IMR-90 (cell line): ENCODE results near the gene ANKH. TPM values are rescaled to one million over a fixed set of nuclear protein-coding genes. Genes with fewer than 3 reads are reported as not detected.

Experiments
- ATAC-seq: fragments of 200-7000 bp; cut with Tn5 transposase; 2 replicates; pipeline ENCODE4 v1.9.1; 2020; ENCODE audit warnings: low read depth, mild to moderate bottlenecking, moderate library complexity
- BruUV-seq: library from RNA; stranded (reverse); fragments of 400-500 nt; replicated peaks from 2 replicates; lab custom pipeline; 2021; lab: Mats Ljungman, UMichigan
- CTCF ChIA-PET: fragments of 300-600 bp; formaldehyde crosslinking; extraction: SDS; loops from one replicate; lab custom pipeline; 2021; ENCODE audit warnings: antibody characterized with exemption; lab: Yijun Ruan, JAX
- POLR2A ChIA-PET: fragments of 300-600 bp; sonication (Branson Sonifier 250); formaldehyde crosslinking; loops from one replicate; lab custom pipeline; 2022; ENCODE audit warnings: antibody characterized with exemption; ENCODE audit not compliant: unreplicated experiment; lab: Charles Lee
- DNase-seq: peaks from one replicate; pipeline ENCODE4 v3.0.0; 2013
- H2AFZ ChIP-seq: replicated peaks from 2 replicates; pipeline ENCODE3; 2013; ENCODE audit warnings: low read length, mild to moderate bottlenecking; ENCODE audit not compliant: poor library complexity
- H2AK5ac ChIP-seq: 2 replicates; pipeline ENCODE4 v1.6.1; 2013; ENCODE audit warnings: low read depth, low read length, inconsistent platforms
- H2AK9ac ChIP-seq: replicated peaks from 2 replicates; pipeline ENCODE3; 2013; ENCODE audit warnings: mild to moderate bottlenecking, low read depth, low read length, moderate library complexity; ENCODE audit not compliant: poor library complexity
- H2BK120ac ChIP-seq: 2 replicates; pipeline ENCODE4 v1.6.1; 2013; ENCODE audit warnings: low read depth, low read length, inconsistent platforms
- H2BK15ac ChIP-seq: 3 replicates; pipeline ENCODE4 v1.6.1; 2013; ENCODE audit warnings: low read depth, low read length, inconsistent platforms
- H2BK20ac ChIP-seq: 2 replicates; pipeline ENCODE4 v1.6.1; 2013; ENCODE audit warnings: low read depth, mild to moderate bottlenecking, inconsistent platforms, low read length, moderate library complexity
- H2BK5ac ChIP-seq: 2 replicates; pipeline ENCODE4 v1.6.1; 2013; ENCODE audit warnings: mild to moderate bottlenecking, low read depth, low read length, inconsistent platforms; ENCODE audit not compliant: poor library complexity, severe bottlenecking
- H3K14ac ChIP-seq: replicated peaks from 2 replicates; pipeline ENCODE4 v1.6.1; 2013; ENCODE audit warnings: low read depth, low read length, inconsistent platforms
- H3K18ac ChIP-seq: 2 replicates; pipeline ENCODE4 v1.6.1; 2013; ENCODE audit warnings: low read depth, low read length, control low read depth
- H3K23ac ChIP-seq: 2 replicates; pipeline ENCODE4 v1.6.1; 2013; ENCODE audit warnings: low read depth, low read length, inconsistent platforms
- H3K27ac ChIP-seq: 2 replicates; pipeline ENCODE4 v1.5.1; 2013; ENCODE audit warnings: mild to moderate bottlenecking, control low read depth, low read length; ENCODE audit not compliant: insufficient read depth
- H3K27me3 ChIP-seq: 2 replicates; pipeline ENCODE4 v1.6.1; 2013; ENCODE audit warnings: low read length; ENCODE audit not compliant: control insufficient read depth, insufficient read depth
- H3K36me3 ChIP-seq: 2 replicates; pipeline ENCODE4 v1.6.1; 2013; ENCODE audit warnings: low read length, mixed read lengths; ENCODE audit not compliant: control insufficient read depth, insufficient read depth
- H3K4ac ChIP-seq: 2 replicates; pipeline ENCODE4 v1.6.1; 2013; ENCODE audit warnings: low read depth, low read length, inconsistent platforms
- H3K4me1 ChIP-seq: 2 replicates; pipeline ENCODE4 v1.6.1; 2013; ENCODE audit warnings: low read length, mixed read lengths; ENCODE audit not compliant: control insufficient read depth, insufficient read depth
- H3K4me2 ChIP-seq: 2 replicates; pipeline ENCODE4 v1.6.1; 2013; ENCODE audit warnings: low read depth, mild to moderate bottlenecking, control low read depth, low read length, moderate library complexity
- H3K4me3 ChIP-seq: 2 replicates; pipeline ENCODE4 v1.5.1; 2013; ENCODE audit warnings: low read depth, mild to moderate bottlenecking, control low read depth, low read length, moderate library complexity; ENCODE audit not compliant: insufficient read depth
- H3K56ac ChIP-seq: 2 replicates; pipeline ENCODE4 v1.6.1; 2013; ENCODE audit warnings: low read length, inconsistent platforms; ENCODE audit not compliant: insufficient read depth; ENCODE audit errors: extremely low read depth
- H3K79me1 ChIP-seq, 2 experiments: 2 replicates each; pipeline ENCODE4 v1.6.1; 2013; ENCODE audit warnings: low read length in 2 of 2, inconsistent platforms in 1 of 2, low read depth in 1 of 2
- H3K9ac ChIP-seq: 2 replicates; pipeline ENCODE4 v1.6.1; 2013; ENCODE audit warnings: low read depth, low read length, control low read depth
- H3K9me1 ChIP-seq: 2 replicates; pipeline ENCODE4 v1.6.1; 2013; ENCODE audit warnings: low read length, inconsistent platforms; ENCODE audit not compliant: insufficient read depth
- H3K9me3 ChIP-seq: 2 replicates; pipeline ENCODE4 v1.6.1; 2013; ENCODE audit warnings: low read length; ENCODE audit not compliant: control insufficient read depth, insufficient read depth
- H4K20me1 ChIP-seq: 2 replicates; pipeline ENCODE4 v1.6.1; 2013; ENCODE audit warnings: low read length, inconsistent platforms; ENCODE audit not compliant: insufficient read depth
- H4K5ac ChIP-seq: 2 replicates; pipeline ENCODE4 v1.6.1; 2013; ENCODE audit warnings: mild to moderate bottlenecking, low read depth, low read length, control low read depth
- H4K8ac ChIP-seq, 2 experiments: 2 replicates each; pipeline ENCODE4 v1.6.1; 2013; ENCODE audit warnings: low read depth in 2 of 2, low read length in 2 of 2, control low read depth in 1 of 2, inconsistent platforms in 1 of 2
- H4K91ac ChIP-seq: 2 replicates; pipeline ENCODE4 v1.6.1; 2013; ENCODE audit warnings: low read depth, low read length, inconsistent platforms; ENCODE audit not compliant: insufficient read depth
- BHLHE40 ChIP-seq: fragments of 150-350 bp; IDR thresholded peaks from 2 replicates; pipeline ENCODE4 v1.6.1; 2016; ENCODE audit warnings: mild to moderate bottlenecking, low read depth, low read length
- CHD1 ChIP-seq: IDR thresholded peaks from 2 replicates; pipeline ENCODE4 v1.6.1; 2012; ENCODE audit warnings: low read depth, low read length, improper control_type of control experiment
- CTCF ChIP-seq: conservative IDR thresholded peaks from 2 replicates; pipeline ENCODE4 v1.5.1; 2012; ENCODE audit warnings: mild to moderate bottlenecking, low read depth, low read length, improper control_type of control experiment
- ELK1 ChIP-seq: fragments of 150-350 bp; IDR thresholded peaks from 2 replicates; pipeline ENCODE4 v1.6.1; 2016; ENCODE audit warnings: low read depth, mild to moderate bottlenecking, low read length, moderate library complexity, borderline replicate concordance
- FOS ChIP-seq: fragments of 150-350 bp; IDR thresholded peaks from 2 replicates; pipeline ENCODE4 v1.6.1; 2016; ENCODE audit warnings: low read depth, low read length
- MAFK ChIP-seq: IDR thresholded peaks from 2 replicates; pipeline ENCODE4 v1.6.1; 2012; ENCODE audit warnings: low read depth, low read length, improper control_type of control experiment
- MAZ ChIP-seq: IDR thresholded peaks from 2 replicates; pipeline ENCODE4 v1.6.1; 2012; ENCODE audit warnings: low read depth, mild to moderate bottlenecking, low read length, improper control_type of control experiment, moderate library complexity, borderline replicate concordance
- NFE2L2 ChIP-seq: fragments of 150-350 bp; IDR thresholded peaks from 2 replicates; pipeline ENCODE4 v1.6.1; 2016; ENCODE audit warnings: low read depth, mild to moderate bottlenecking, low read length
- POLR2A ChIP-seq: IDR thresholded peaks from 2 replicates; pipeline ENCODE4 v1.6.1; 2012; ENCODE audit warnings: mild to moderate bottlenecking, low read depth, low read length
- RAD21 ChIP-seq: IDR thresholded peaks from 2 replicates; pipeline ENCODE4 v1.6.1; 2012; ENCODE audit warnings: low read length, improper control_type of control experiment
- RCOR1 ChIP-seq: IDR thresholded peaks from 2 replicates; pipeline ENCODE4 v1.6.1; 2012; ENCODE audit warnings: mild to moderate bottlenecking, low read length, improper control_type of control experiment; ENCODE audit not compliant: insufficient replicate concordance
- RFX5 ChIP-seq: IDR thresholded peaks from 2 replicates; pipeline ENCODE4 v1.8.0; 2012; ENCODE audit warnings: low read depth, mild to moderate bottlenecking, low read length, moderate library complexity
- SMC3 ChIP-seq: fragments of 150-350 bp; IDR thresholded peaks from 2 replicates; pipeline ENCODE4 v1.6.1; 2016; ENCODE audit warnings: low read depth, mild to moderate bottlenecking, antibody characterized with exemption, low read length, moderate library complexity
- USF2 ChIP-seq: fragments of 150-350 bp; IDR thresholded peaks from 2 replicates; pipeline ENCODE4 v1.6.1; 2017; ENCODE audit warnings: mild to moderate bottlenecking, antibody characterized with exemption, low read length, low read depth
- WGBS, 2 experiments: methylation state at CpG; one replicate each; pipeline versions ENCODE4 v1.1.5 to v1.1.7; 2013; ENCODE audit warnings: missing lambda C conversion rate in 2 of 2; ENCODE audit not compliant: insufficient read length in 1 of 2; ENCODE audit errors: extremely low coverage in 2 of 2; 5-methylcytosine and 5-hydroxymethylcytosine counted together
- dilution Hi-C: fragments of 300-500 bp; cut with HindIII; formaldehyde crosslinking; loops from one replicate; pipeline ENCODE4 v1.14.3; 2018; ENCODE audit warnings: low sequenced_read_pairs; ENCODE audit not compliant: unreplicated experiment
- in situ Hi-C: fragments of 300-500 bp; cut with MboI; formaldehyde crosslinking; loops from 3 replicates; pipeline ENCODE4 v1.14.3; 2019; ENCODE audit warnings: low sequenced_read_pairs, inconsistent platforms, mixed read lengths
- intact Hi-C: fragments of 100-400 bp; cut with micrococcal nuclease; formaldehyde crosslinking; loops from 2 replicates; pipeline ENCODE4 v1.10.0; 2022
- polyA plus RNA-seq, 3 experiments: library from polyadenylated mRNA; depleted of rRNA; stranded (reverse); fragments of >200 nt; gene quantifications; 2 replicates each; pipeline ENCODE4 v1.2.3, GENCODE V29; 2012; ENCODE audit warnings: low replicate concordance in 1 of 3
- total RNA-seq: library from RNA; depleted of rRNA; stranded (reverse); fragments of >200 nt; gene quantifications from 2 replicates; pipeline ENCODE4 v1.2.3, GENCODE V29; 2012

The ANKH gene
- total and polyA plus RNA-seq, 2 of the 4 experiments (the other 2 are of a cell fraction): 5.2 to 17.2 TPM

- H2BK5ac ChIP-seq: no peak overlapping the region
- POLR2A ChIA-PET: no interaction called here
- no peak overlapping the region for H2BK120ac ChIP-seq
- no peak overlapping the region for H2AK9ac ChIP-seq
- no peaks in the 10 kb centered on the region for H3K27me3 ChIP-seq
- in situ Hi-C loops (loop anchor here (25.0 kb wide), 2 partner anchors 563 to 688 kb away; no protein-coding TSS in a partner anchor), intact Hi-C loops (no loop called here), dilution Hi-C loops (no loop called here)
- WGBS, 2 experiments: no CpG with 5 or more reads among the region's 8 CpGs
- H3K36me3 ChIP-seq: peaks cover 13% of the 10 kb centered on the region
- H3K27ac ChIP-seq: no peak overlapping the region
- H4K8ac ChIP-seq: no peak overlapping the region
- no peak overlapping the region for H4K91ac ChIP-seq
- no peak overlapping the region for H2AK5ac ChIP-seq
- BruUV-seq: no TSS peak
- CTCF ChIA-PET: interaction anchor here (0.7 kb wide), 2 partner anchors 22 to 46 kb away, joined by 3 read pairs; no protein-coding TSS in a partner anchor
- H3K14ac ChIP-seq: peak overlapping the region; percentile 27; the same call in 1 of the 2 replicates
- H3K4me1 ChIP-seq: peaks cover 15% of the 10 kb centered on the region
- peaks cover 19% of the 10 kb centered on the region for H3K9me1 ChIP-seq
- peaks cover 53% of the 10 kb centered on the region for H4K20me1 ChIP-seq
- peak overlapping the region; percentile 16; the same call in 1 of the 2 replicates for H3K23ac ChIP-seq
- no peak overlapping the region for H2AFZ ChIP-seq
- no peak overlapping the region for H3K4ac ChIP-seq
- no peak overlapping the region for H4K5ac ChIP-seq
- H3K79me1 ChIP-seq: peaks cover 45 to 80% of the 10 kb centered on the region in 2 experiments
- H3K4me2 ChIP-seq: no peak overlapping the region
- H2BK15ac ChIP-seq: no peak overlapping the region
- H3K9me3 ChIP-seq: no peaks in the 10 kb centered on the region
- no peak overlapping the region for H2BK20ac ChIP-seq
- no peak overlapping the region for H3K9ac ChIP-seq
- no peak for ATAC-seq
- H3K4me3 ChIP-seq: no peak overlapping the region
- DNase-seq: no peak
- H3K56ac ChIP-seq: no peak overlapping the region
- no peak overlapping the region for H3K18ac ChIP-seq
- TF ChIP-seq MAZ: no peak
- no peak for TF ChIP-seq ELK1
- no peak for TF ChIP-seq FOS
- no peak for TF ChIP-seq RAD21
- no peak for TF ChIP-seq SMC3
- no peak for TF ChIP-seq CTCF
- no peak for TF ChIP-seq RCOR1
- no peak for TF ChIP-seq NFE2L2
- no peak for TF ChIP-seq CHD1
- no peak for TF ChIP-seq POLR2A
- TF ChIP-seq MAFK: no peak
- TF ChIP-seq USF2: no peak
- TF ChIP-seq BHLHE40: no peak
- no peak for TF ChIP-seq RFX5
These were observed 196.4 kb downstream of the ANKH start for GRCh38 chr5:14674983-14675854.
